Kasumi-1 (cell line): ENCODE results near the gene CETP.
"Not testable (repeated sequence)": the region's sequence is repeated elsewhere in the genome, so short reads cannot be mapped to it uniquely, and the experiment has no call there.

Experiments
- DNase-seq, 2 experiments: peaks; one replicate each; lab custom pipeline; 2025; lab: John Stamatoyannopoulos, UW

CETP gene

DNA sequence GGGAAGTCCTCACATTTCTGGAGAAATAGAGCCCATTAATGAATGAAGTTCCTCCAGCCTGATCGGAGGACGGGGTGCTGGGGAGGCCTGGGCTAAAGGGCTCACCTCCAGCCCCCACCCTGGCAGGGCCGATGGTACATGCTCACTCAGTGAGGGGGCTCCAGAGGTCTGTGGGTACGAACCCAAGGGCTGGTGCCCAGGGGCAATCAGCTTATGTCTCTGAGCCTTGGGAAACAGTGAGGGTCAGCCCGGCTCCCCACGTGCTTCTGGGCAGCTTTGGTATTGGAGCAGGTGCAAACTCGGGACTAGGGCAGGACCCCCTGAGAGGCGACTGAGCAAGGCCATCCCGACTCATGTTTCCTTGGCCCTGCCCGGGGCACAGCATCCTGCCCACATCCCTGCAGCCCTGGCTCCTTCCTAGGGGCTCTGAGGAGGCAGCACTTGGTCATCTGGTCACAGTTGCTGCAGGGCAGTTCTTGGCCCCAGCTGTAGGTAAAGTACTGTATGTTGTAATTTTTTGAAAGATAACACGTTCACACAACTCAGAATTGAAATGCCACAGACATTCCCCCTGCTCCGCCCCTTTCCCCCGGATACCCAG, 969 bp upstream of the CETP start:
- DNase-seq = no peak

DNA sequence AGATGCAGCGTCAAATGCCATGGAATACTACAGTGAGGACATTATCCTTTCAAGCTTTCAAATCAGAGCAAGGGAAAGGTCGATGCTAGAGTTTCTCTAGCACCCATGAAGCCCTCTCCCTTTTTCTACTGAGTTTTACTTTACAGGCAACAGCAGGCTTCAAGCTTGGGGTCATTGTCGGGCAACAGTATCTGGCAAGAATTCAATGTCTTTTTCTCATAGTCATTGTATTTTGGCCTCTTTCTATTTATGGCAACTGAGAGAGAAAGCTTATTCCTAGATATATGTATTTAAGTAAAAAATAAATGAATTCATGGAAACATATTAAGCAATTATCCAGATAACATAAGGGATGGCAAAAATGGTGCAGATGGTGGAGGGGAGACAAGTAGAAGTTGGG, 364 bp upstream of the CETP start:
- no peak for DNase-seq

DNA sequence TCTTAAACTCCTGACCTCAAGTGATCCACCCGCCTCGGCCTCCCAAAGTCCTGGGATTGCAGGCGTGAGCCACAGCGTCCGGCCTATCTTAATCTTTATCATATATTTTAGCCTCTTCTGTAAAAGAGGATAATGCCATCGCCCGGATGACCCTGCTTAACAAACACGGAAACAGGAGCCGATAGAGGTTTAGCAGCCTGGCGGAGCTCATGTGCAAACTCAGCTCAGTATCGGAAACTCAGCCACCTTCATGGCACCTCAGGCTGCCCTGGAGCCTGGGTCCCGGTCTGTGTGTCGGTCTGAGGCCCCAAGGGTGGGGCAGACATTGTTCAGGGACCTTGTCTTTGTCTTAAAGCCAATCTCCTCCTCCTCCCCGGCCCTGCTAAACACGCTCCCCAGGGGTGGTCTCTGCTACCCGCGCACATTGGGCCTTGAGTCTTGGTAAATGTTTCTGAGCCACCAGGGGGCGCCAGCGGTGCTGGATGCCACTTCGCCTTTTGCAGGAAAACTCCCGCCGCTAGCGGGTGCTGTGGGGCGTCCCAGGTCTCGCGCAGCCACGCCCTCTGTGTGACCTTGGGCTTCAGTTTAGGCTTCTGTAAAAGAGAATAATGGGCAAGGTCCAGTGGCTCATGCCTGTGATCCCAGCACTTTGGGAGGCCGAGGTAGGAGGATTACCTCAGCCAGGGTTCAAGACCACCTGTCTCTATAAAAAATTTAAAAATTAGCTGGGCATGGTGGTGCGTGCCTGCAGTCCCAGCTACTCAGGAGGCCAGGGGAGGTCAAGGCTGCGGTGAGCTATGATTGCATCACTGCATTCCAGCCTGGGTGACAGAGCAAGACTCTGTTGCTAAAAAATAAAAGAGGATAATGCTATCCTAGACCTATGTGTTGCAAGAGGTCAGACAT, 2.7 kb downstream of the CETP start:
- peak; percentile 83 for DNase-seq

DNA sequence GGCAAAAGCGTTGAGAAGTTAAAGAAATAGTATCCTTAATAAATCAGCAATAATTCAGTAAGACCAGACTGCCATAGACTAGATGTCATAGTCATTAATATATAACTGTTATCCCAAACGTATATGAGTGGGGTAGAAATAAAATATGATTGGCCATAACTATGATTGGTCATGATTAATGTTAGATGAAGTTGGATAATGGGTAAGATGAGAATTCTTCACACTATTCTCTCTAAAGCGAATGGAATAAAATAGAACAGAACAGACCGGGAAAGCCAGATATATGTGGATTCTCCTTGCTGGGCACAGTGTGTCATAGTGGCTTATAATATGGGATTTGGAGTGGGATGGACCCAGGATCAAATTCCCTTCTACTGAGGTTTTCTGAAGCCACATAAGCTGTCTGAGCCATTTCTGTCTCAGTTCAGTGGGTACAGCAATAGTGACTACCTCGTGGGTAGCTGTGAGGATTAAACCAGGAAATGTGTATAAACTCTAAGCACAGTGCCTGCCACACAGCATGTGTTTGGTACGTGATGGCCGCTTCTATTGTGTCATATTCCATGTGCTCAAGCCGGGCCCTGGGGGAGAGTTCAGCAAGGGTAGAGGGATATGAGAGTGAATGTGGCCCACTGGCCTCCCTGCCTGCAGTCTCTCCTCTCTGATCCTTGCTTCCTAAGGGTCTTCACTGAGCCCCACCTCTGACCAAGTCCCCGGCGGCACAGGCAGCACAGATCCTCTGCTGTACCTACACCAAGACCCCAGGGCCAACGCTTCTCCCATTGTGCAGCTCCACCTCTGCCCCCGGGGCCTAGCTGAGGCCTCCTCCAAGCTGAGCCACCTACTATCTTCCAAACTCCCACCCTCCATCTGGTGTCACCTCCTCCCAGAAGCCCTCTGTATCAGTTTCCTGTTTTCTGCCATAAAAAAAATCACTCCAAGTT, 3.7 kb downstream of the CETP start:
- DNase-seq = peak; percentile 7 to 19

DNA sequence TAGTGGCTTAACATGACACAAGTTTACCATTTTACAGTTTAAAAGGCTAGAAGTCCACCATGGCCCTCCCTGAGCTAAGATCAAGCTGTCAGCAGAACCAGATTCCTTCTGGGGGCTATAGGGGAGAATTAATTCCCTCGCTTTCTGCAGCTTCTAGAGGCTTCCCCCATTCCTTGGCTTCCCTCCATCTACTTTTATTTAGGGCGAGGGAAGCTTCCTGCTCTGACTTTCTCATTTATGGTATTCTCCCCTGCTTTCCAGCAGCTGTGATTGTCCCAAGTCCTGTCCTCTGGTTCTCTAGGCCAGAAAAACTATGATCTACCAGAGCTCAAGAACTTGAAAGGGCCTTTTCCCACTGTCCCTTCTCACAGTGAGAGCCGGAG, 4.3 kb downstream of the CETP start:
- DNase-seq = no peak

DNA sequence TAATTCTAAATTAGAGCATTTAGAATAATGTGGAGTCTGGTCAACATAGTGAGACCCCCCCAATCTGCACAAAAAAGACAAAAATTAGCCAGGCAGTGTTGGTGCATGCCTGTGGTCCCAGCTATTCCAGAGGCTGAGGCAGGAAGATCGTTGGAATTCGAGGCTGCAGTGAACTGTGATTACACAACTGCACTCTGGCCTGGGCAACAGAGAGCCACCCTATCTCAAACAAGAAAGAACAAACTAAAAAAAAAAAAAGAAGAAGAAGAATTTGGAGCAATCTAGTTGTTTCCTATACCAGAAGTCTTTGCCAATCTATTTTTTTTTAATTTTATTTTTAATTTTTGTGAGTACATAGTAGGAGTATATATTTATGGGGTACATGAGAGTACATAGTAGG, 6.0 kb downstream of the CETP start:
- DNase-seq = no peak

DNA sequence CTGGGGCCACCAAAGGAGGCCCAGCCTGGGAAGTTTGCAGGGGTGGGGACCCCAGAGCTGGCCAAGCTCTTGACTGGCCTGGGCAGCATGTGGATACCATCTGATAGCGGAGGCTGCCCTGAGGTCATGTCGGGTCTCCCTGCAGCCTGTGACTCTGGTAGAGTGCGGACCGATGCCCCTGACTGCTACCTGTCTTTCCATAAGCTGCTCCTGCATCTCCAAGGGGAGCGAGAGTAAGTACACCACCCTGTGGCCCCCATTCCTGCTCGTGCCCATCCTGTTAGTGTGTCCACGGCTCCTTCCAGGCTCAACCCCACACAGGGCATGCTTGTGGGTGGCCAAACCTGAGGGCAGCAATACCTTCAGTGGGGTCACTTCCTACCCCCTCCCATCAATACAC, 8.0 kb downstream of the CETP start:
- no peak for DNase-seq

DNA sequence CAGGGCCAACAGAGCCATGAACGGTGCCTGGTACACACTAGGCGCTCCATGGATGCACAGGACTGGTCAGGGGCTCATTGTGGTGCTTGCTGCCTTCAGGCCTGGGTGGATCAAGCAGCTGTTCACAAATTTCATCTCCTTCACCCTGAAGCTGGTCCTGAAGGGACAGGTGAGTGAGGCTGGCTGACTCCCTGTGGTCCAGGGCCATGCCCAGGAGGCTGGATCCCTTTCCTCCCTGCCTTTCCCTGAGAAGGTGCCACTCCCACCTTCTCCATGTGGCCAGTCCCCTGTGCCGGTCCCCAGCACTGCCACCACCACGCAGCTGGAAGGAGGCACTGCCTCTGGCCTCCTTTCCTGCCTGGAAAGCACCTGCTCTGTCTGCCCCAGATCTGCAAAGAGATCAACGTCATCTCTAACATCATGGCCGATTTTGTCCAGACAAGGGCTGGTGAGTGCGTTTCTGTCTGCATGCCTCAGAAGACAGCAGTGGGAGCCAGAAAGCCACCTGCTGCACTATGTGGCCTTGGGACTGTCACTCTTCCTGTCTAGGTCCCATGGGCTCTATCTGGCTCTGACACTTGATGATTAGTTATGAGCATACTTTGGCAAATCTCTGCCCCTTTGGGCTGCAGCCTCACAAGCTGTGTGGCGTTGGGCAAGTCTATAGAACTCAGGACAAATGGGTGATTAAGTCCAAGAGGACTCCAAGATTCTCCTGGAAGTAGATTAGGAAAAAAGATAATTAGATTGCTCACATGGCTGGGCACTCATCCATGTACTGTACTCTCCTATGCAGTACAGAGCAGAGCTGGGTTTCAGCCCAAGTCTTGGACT, 9.4 kb downstream of the CETP start:
- DNase-seq = no peak

DNA sequence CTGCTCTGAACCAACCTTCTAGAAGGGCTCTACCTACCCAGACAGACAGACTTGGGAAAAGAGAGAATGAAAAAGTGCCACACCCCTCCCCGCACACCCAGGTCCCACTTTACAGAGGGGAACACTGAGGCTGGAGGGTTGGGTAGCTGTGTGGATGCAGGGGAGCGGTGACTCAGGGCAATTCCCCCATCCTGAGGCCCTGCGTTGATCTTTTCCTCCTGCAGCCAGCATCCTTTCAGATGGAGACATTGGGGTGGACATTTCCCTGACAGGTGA, 10.0 kb downstream of the CETP start:
- no peak for DNase-seq

DNA sequence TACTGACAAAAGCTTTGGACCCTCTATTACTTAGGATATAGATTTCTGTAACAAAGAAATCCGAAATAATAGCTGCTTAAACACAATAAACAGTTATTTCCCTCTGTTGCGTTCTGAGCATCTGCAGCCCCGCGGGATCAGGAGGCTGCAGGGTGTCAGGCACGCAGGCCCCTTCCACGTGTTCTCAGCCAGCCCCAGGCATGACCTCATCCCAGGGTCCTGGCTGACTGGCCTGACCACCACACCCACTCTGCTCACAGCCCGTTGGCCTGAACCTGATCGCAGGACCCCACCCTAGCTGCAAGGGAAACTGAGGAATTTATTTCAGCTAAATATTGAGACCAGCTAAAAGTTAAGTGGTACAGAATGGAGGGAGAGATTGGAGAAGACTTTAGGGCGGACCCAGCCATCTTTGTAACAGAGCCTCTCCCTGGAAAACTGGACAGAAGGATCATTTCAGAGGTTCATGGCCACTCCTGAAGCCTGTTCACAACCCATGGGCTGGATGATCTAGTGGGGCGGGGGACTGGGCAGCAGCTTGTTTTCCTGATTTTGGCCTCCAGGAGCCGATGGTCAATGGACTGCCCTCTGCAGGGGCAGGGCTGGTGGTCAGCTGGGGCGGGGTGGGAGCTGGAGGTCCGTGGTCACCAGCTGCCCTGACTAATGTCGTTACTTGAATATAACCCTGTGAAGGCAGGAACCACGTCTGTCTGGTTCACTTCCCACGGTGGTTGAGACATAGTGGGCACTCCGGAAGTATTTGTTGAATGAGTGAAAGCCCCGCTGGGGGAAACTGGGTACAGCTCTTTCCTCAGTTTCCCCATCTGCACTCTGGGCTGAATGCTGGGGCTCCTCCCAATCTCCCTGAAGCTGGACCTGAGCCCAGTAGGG, 10.9 kb downstream of the CETP start:
- no peak for DNase-seq

DNA sequence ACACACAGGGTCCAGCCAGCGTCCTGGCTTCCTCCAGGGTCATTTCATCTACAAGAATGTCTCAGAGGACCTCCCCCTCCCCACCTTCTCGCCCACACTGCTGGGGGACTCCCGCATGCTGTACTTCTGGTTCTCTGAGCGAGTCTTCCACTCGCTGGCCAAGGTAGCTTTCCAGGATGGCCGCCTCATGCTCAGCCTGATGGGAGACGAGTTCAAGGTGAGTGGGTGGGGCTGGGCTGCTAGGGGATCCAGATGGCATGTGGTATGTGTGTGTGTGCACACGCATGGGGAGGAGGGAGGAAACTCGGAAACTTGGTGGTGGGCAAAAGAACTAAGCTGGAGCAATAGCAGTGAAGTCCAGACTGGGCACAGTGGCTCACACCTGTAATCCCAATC, 11.5 kb downstream of the CETP start:
- DNase-seq = no peak

DNA sequence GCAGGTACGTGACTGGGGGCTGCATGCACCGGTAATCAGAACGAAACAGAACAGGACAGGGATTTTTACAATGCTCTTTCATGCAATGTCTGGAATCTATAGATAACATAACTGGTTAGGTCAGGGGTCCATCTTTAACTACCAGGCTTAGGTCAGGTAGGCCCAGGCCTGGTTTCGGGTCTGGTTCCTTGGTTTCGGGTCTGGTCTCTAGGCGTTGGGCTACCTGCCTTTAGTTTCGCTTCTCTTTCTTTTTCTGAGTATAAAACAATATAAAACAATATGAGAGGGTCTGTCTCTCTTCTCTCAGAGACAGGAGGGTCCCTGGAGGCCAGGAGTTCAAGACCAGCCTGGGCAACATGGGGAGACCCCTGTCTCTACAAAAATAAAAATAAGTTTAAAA, 12.1 kb downstream of the CETP start:
- not testable (repeated sequence) for DNase-seq

DNA sequence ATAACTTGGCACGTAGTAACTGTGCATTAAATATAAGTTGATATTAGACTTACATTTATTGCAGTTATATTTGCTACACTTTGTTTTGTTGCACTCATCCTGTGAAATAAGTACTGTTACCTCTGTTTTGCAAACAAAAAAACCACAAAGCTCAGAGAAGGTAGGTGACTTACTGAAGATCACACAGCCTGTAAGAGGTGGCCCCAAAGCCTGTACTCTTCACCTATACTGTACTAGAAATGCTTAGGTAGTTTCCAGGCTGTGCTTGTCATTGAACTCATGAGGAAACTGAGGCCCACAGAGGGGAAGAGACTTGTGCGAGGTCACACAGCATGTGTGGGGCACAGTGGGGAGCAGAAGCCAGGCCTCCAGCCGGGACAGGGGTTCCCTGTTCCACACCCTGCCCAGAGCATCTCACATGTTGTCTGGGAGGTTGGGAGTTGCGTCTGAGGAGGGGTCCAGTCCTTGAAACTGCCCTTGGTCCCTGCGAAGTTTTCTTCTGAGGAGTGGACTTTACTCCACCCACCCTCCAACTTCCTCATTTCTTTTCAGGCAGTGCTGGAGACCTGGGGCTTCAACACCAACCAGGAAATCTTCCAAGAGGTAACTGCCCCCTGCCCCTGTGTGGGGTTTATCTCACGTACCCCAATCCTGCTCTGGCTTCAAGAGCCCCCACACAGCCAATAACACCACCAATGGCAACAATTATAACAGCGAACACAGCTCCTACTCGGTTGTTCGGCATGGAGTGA, 13.0 kb downstream of the CETP start:
- peak; percentile 6 to 28 for DNase-seq

DNA sequence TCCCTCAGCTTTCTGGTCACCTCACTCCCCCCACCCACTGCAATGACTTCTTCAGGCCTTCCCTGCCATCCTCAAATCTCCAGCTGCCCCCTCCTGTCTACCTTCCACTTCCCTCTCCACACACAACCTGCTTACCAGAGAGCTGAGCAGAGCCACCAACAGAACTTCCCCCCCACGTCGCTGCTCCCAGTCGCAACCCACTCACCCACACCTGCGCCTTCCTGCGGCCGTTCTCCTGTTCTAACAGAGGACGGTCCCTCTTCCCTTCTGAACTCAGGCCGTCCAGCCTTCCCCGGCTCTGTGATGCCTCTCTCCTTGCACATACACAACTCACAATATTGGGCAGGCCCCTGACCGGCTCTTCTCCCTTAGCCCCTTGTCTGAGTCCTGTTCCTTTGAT, 14.0 kb downstream of the CETP start:
- DNase-seq = no peak

DNA sequence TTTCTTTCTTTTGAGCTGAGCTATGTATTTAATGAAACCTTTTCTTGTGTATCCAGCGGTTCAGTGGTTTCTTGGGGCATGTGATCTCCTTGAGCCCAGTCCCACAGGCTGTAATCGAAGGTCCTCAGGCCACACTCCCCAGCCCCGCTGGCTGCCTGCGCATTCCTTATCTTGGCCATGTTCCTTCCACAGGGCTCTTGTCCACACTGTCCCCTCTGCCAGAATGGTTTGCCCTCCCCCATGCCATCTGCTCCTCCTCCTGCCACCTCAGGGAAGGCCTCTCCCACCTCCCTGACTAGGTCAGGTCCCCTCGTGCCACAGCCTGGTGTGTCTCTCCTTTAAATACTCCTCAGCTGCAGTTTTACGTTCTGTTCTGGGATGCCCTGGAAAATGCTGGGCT, 15.5 kb downstream of the CETP start:
- DNase-seq = no peak

DNA sequence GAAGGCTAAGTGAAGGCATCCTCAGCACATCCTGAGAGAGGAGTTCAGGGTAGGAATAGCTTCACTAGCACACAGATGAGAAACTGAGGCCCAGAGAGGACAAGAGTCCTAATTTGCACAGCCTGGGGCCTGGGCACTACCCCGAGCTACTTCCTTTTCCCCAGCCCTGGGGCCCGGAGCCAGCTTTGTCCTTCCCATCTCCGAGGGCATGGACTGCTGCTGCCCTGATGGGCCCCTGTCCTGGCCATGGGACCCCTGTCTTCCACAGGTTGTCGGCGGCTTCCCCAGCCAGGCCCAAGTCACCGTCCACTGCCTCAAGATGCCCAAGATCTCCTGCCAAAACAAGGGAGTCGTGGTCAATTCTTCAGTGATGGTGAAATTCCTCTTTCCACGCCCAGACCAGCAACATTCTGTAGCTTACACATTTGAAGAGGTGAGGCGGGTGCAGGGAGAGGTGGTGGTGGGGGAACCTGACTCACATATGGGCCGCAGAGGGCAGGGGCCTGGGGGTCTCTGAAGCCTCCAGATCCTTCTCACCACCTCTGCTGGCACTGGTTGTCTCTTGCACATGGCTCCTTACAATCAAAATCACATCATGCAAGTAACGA, 16.2 kb downstream of the CETP start:
- no peak for DNase-seq

DNA sequence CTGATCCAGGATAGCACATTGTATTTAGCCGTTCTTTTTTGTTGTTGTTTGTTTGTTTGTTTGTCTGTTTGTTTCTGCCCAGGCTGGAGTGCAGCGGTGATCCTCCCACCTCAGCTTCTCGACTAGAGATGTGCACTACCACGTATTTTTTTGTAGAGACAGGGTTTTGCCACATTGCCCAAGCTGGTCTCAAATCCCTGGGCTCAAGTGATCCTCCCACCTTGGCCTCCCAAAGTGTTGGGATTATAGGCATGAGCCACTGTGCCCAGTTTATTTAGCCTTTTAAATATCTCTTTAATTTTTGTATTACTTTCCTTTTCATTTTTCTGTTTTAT, 18.4 kb downstream of the CETP start:
- no peak for DNase-seq

DNA sequence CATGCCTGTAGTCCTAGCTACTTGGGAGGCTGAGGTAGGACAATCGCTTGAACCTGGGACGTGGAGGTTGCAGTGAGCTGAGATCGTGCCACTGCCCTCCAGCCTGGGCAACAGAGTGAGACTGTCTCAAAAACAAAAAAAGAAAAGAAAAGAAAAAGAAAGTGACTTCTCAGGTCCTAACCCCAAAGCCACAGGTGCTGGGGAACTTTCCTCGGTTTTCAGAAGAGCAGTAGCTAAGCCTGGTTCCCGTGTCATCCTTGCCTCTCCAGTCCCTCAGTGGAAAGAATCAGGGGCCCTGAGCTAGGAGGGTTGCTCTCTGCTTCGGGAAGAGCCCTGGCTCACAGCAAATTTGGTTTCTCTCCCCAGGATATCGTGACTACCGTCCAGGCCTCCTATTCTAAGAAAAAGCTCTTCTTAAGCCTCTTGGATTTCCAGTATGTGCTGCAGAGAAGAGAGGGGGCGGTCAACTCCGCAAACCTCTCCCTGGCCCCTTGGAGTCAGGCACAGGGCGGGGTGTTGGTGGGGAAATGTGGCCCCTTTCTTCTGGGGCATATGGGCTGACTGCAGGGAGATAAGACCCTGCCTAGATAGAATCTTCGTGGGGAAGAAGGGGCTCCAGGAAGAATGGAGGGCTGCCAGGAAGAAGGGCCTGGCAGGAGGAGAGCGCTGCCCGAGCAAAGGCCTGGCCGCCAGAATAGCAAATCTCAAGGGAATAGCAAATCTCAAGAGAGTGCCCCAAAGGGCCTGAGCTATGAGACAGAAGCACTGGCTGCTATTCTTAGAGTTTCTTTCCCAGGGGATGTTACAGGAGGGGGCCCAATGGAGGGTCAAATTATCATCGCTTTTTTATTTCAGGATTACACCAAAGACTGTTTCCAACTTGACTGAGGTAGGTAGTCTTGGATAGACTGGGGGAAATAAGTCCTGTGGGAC, 19.3 kb downstream of the CETP start:
- DNase-seq = no peak
